ENCODE measurements around the gene SLX9.

GRCh38 chr21:44989943-44990780 is 50.3 kb downstream of the SLX9 start:
- TF ChIP-seq, protein P1, sequence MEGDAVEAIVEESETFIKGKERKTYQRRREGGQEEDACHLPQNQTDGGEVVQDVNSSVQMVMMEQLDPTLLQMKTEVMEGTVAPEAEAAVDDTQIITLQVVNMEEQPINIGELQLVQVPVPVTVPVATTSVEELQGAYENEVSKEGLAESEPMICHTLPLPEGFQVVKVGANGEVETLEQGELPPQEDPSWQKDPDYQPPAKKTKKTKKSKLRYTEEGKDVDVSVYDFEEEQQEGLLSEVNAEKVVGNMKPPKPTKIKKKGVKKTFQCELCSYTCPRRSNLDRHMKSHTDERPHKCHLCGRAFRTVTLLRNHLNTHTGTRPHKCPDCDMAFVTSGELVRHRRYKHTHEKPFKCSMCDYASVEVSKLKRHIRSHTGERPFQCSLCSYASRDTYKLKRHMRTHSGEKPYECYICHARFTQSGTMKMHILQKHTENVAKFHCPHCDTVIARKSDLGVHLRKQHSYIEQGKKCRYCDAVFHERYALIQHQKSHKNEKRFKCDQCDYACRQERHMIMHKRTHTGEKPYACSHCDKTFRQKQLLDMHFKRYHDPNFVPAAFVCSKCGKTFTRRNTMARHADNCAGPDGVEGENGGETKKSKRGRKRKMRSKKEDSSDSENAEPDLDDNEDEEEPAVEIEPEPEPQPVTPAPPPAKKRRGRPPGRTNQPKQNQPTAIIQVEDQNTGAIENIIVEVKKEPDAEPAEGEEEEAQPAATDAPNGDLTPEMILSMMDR (IDR thresholded peaks at IDR 0.05; ENCODE audit: low read length), result no peak
- no peak for TF ChIP-seq EZH2 (IDR thresholded peaks at IDR 0.05; ENCODE audit: borderline replicate concordance, low read length)
